Right cardiac atrium (tissue), 5 donors: ENCODE data around the gene WNT9B. TPM values are rescaled to one million over a fixed set of nuclear protein-coding genes. Genes with fewer than 3 reads are reported as not detected.

Source experiments
- ATAC-seq, 2 donors: fragments of 200-7000 bp; cut with Tn5 transposase; one replicate each; pipeline versions ENCODE4 v1.8.0 to v1.9.1; 2020; ENCODE audit warnings: moderate library complexity in 2 of 2, mild to moderate bottlenecking in 1 of 2
- DNase-seq, 3 donors: peaks; one replicate each; pipeline ENCODE4 v3.0.0-alpha.2; 2020
- H3K27ac ChIP-seq: one replicate; pipeline ENCODE4 v1.5.1; 2013; ENCODE audit warnings: mild to moderate bottlenecking, low read length, control low read depth, moderate library complexity
- H3K27me3 ChIP-seq: one replicate; pipeline ENCODE4 v1.6.1; 2013; ENCODE audit not compliant: control insufficient read depth, insufficient read depth
- H3K4me1 ChIP-seq: one replicate; pipeline ENCODE4 v1.6.1; 2013; ENCODE audit warnings: low read length; ENCODE audit not compliant: control insufficient read depth, insufficient read depth
- H3K4me3 ChIP-seq: one replicate; pipeline ENCODE4 v1.5.1; 2013; ENCODE audit warnings: low read length, control low read depth
- H3K9me3 ChIP-seq: one replicate; pipeline ENCODE4 v1.6.1; 2013; ENCODE audit warnings: low read length; ENCODE audit not compliant: control insufficient read depth
- WGBS: extraction: QIAGEN DNeasy Blood & Tissue Kit; methylation state at CpG from one replicate; pipeline ENCODE4 v1.1.7; 2013; 5-methylcytosine and 5-hydroxymethylcytosine counted together
- intact Hi-C, 4 donors: fragments of 100-400 bp; cut with DNase I; formaldehyde crosslinking; loops; one replicate each; pipeline versions ENCODE4 v1.11.0 to v1.14.0; 2022 to 2023
- polyA plus RNA-seq: library from polyadenylated mRNA; stranded (reverse); fragments of 200-250 nt; gene quantifications from one replicate; pipeline ENCODE4 v1.2.3, GENCODE V29; 2013
- total RNA-seq, 4 donors: library from RNA; stranded (reverse); fragmentation: NEBNext Ultra II Directional; extraction: Animal tissue kit (Norgen Biotek cat#: 25700); gene quantifications; one replicate each; pipeline ENCODE4 v1.2.1, GENCODE V29; 2021
- donor health status: healthy with polysubstance abuse.
- donor health status: DM: no; HTN: yes; CAD: no.
- donor health status: DM: no; HTN: no; CAD: no.
- donor health status: DM: no; HTN: yes; CAD: no; lungs with severe emphysema.
- donor health status: DM: yes; HTN: yes; CAD: no.

The WNT9B gene
- total and polyA plus RNA-seq, 5 donors = 0.61 to 20.7 (median 3.2) TPM

DNA sequence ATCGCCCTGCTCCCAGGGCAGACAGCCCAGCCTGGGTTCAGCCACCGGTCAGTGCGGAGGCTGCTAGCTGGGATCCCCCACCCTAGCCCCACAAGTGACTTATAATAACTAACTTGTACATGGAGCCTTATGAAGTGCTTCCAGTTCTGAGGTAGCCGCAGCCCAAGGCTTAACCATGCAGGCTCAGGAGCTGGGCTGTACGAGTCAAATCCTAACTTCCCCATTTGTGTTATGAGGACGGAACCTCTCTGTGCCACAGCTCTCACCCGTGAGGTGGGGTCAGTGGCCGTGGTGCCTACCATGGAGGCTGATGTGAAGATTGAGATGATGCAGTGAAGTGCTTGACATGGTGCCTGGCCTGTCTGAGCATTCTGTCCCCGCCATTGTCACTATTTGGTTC is 43.8 kb downstream of the WNT9B start:
- no peak overlapping the region for H3K27ac ChIP-seq
- ATAC-seq (no peak), DNase-seq (peak in 1 of 3 donors; percentile 56)
- 68% methylated on average over 9 of the region's 9 CpGs for WGBS
- no peaks in the 10 kb centered on the region for H3K4me1 ChIP-seq
- no peaks in the 10 kb centered on the region for H3K27me3 ChIP-seq
- H3K9me3 ChIP-seq = no peaks in the 10 kb centered on the region
- H3K4me3 ChIP-seq = no peak overlapping the region
- intact Hi-C loops = no loop called here

DNA sequence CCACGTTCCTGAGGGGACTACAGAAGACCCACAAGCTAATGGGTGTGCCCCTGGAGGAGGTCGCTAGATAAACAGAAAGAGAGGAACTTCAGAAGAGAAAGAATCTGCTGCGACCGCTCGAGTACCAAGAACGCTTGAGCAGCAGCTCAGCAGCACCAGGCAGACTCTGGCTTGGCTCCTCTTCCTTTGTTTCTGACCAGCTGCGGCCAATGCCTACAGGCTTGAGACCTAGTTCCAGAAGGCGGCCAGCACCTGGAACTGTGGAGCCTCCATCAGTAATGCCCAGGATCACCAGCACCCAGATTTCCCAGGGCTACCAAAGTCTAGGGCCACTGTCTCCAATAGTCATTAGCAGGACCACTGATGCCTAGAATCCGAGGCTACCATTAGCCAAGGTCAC is 45.6 kb downstream of the WNT9B start:
- ATAC-seq (no peak), DNase-seq (no peak)
- intact Hi-C loops = no loop called here
- no peak overlapping the region for H3K4me3 ChIP-seq
- no peaks in the 10 kb centered on the region for H3K9me3 ChIP-seq
- no peaks in the 10 kb centered on the region for H3K27me3 ChIP-seq
- 86% methylated on average over 9 of the region's 9 CpGs for WGBS
- no peak overlapping the region for H3K27ac ChIP-seq
- H3K4me1 ChIP-seq = no peaks in the 10 kb centered on the region

DNA sequence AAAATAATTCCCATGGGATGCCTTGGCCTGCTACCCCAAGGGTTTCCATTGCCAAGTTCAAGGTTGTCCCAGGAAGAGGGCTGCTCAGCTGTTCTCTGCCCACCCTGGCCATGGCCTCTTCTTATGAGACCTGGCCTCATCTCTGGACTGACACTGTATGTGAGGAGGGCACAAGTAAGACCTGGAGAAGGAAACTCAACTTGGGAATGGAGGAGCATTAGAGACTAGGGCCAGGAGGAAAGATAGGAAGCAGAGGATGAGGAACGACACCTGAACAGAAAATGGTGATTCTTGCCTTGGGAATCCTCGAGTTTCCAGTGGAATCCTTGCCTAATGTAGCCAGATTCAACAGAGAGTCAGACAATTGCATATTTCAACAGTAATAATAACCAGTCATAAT is 47.0 kb downstream of the WNT9B start:
- ATAC-seq = no peak

DNA sequence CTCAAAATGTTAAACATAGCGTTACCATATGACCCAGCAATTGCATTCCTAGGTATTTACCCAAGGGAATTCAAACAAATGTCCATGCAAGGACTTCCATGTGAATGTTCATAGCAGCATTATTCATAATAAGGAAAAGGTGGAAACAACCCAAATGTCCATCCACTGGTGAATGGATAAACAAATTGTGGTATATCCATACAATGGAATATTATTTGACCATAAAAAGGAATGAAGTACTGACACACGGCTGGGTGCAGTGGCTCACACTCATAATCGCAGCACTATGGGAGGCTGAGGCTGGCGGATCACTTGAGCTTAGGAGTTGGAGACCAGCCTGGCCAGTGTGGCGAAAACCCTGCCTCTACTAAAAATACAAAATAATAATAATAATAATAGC is 47.5 kb downstream of the WNT9B start:
- H3K27me3 ChIP-seq = no peaks in the 10 kb centered on the region
- DNase-seq (no peak), ATAC-seq (no peak)
- H3K4me3 ChIP-seq = no peak overlapping the region
- WGBS = 95% methylated on average over 5 of the region's 5 CpGs
- H3K9me3 ChIP-seq = no peaks in the 10 kb centered on the region
- no peak overlapping the region for H3K27ac ChIP-seq
- no peaks in the 10 kb centered on the region for H3K4me1 ChIP-seq
- intact Hi-C loops = no loop called here

More for the DNA sequence above, 47.0 kb downstream of the WNT9B start:
- WGBS = 69% methylated on average over 2 of the region's 2 CpGs
- intact Hi-C loops = no loop called here
- no peaks in the 10 kb centered on the region for H3K4me1 ChIP-seq
- no peak overlapping the region for H3K4me3 ChIP-seq
- no peaks in the 10 kb centered on the region for H3K27me3 ChIP-seq
- no peaks in the 10 kb centered on the region for H3K9me3 ChIP-seq
- DNase-seq = no peak
- H3K27ac ChIP-seq = no peak overlapping the region

DNA sequence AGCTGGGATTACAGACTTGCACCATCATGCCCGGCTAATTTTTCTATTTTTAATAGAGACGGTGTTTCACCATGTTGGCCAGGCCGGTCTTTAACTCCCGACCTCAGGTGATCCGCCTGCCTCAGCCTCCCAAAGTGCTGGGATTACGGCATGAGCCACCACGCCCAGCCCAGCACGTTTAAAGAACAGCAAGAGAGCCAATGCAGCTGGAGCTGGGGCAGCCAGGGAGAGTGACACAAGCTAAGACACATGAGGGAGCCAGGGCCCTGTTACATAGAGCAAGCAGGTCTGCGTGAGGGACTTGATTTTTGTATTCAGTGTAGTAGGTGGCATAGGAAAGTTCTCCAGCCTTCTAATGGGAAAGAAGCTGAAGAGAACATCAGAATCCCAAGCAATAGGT is 49.9 kb downstream of the WNT9B start:
- Histone ChIP-seq H3K9me3 (no peaks in the 10 kb centered on the region), H3K4me3 (no peak overlapping the region), H3K27me3 (no peaks in the 10 kb centered on the region), H3K27ac (no peak overlapping the region), H3K4me1 (no peaks in the 10 kb centered on the region)
- intact Hi-C loops = no loop called here
- ATAC-seq (no peak), DNase-seq (no peak)
- 81% methylated on average over 9 of the region's 9 CpGs for WGBS

DNA sequence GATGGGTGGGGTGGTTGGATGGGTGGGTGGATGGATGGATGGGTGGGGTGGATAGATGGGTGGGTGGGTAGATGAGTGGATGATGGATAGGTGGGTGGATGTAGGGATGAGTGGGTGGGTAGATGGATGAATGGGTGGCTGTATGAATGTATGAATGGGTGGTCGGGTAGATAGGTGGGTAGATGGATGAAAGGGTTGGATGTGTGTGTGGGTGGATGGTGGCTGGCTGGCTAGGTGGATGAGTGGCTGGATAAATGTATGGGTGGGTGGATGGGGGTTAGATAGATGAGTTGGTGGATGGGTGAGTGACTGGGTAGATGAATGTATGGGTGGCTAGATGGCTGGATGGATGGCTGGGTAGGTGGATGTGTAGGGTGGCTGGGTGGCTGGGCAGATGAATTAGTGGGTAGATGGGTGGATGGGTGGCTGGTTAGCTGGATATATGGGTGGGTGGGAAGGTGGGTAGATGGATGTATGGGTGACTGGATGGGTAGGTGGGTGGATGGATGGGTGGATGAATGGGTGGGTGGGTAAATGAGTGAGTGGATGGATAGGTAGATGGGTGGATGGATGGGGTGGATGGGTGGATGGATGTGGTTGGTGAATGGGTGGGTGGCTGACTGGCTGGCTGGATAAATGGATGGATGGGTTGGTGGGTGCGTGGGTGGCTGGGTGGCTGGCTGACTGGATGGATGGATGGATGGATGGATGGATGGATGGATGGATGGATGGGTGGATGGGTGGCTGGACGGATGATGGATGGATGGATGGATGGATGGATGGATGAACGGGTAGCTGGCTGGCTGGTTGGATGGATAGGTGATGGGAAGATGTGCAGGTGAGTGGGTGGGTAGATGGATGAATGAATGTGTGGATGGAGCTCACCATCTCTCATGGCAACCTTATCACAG is 52.6 kb downstream of the WNT9B start:
- H3K27me3 ChIP-seq = no peaks in the 10 kb centered on the region
- no peak overlapping the region for H3K4me3 ChIP-seq
- H3K4me1 ChIP-seq = no peaks in the 10 kb centered on the region
- H3K27ac ChIP-seq = no peak overlapping the region
- intact Hi-C loops = no loop called here
- DNase-seq (no peak), ATAC-seq (no peak)
- WGBS = 95% methylated on average over 4 of the region's 4 CpGs
- H3K9me3 ChIP-seq = no peaks in the 10 kb centered on the region

DNA sequence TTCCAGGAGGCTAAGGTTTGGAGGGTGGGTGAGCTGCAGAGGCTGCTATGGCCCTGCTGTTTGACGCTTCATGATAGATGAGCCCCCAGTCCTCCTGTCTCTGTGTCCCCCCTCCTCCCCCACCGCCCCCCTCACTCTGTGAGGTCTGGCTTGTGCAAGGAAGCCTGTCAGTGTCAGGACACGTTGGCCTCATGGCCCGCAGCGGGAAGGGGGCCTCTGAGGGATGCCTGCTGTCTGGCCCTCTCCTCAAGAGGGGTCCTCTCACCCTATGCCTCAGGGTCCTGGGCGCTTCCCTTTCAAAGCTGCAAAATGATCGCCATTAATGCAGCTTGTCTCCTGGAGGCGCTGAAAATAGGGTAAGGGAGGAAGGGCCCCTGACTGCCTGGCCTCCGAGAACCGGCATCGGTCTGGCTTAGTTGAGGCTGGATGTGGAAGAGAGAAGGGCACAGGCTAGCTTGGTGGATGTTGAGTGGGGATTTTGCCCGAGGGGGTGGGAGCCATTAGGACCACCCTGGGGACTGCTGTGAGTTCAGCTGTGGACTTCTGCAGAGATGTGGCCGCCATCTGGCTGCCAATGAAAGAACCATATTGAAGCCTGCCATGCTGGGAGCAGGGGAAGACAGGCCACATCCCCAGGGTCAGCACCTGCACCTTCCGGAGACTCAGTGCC is 56.8 kb downstream of the WNT9B start:
- H3K4me3 ChIP-seq = no peak overlapping the region
- H3K9me3 ChIP-seq = no peaks in the 10 kb centered on the region
- intact Hi-C loops = no loop called here
- H3K4me1 ChIP-seq = no peaks in the 10 kb centered on the region
- ATAC-seq (no peak), DNase-seq (no peak)
- 51% methylated on average over 14 of the region's 14 CpGs for WGBS
- H3K27me3 ChIP-seq = no peaks in the 10 kb centered on the region
- no peak overlapping the region for H3K27ac ChIP-seq

DNA sequence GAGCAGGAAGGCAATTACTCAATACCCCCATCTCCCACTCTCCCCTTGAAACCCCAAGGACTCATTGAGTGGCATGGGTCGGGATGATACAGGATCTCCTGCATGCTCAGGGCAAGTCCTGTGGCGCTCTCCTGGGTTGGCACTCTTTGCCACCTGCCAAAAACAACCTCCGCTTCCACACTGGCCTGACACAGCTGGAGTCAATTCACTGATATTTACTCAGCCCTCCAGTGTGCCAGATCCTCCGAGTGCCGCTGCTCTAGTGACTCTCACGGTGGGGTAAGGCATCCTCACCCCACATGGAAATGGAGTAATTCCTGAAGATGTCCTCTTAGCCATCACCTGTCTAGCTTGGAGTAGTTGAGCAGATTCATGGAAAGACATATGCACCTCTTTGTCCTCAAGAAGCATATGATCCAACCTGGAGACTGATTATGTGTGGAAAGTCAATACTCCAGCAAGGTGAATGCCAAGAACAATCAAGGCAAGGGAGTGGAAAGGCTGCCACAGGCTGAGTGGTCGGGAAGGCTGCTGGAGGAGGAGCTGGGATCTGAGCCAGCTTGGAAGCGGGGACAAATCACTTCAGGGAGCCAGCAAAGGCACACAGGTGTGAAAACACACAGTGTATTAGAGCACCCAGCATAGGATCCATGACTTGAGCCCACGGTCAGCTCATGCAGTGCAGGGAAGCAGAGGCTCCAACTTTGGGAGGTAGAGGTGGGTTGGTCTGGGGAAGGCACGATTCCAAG is 59.0 kb downstream of the WNT9B start:
- no peak for ATAC-seq

DNA sequence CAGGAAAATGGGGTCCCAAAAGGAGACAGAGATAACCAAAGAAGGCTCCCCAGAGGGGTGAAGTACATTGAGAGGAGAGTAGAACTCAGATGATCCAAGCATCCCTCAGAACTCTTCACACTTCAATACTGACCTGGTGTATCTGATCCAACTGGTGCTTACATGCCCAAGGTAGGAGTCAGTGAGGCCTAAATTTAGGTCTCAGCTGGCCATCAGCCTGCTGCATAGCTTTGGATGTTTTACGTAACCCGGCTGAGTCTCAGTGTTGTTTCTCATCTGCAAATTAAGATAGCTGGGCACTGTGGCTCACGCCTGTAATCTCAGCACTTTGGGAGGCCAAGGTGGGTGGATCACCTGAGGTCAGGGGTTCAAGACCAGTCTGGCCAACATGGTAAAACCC is 59.9 kb downstream of the WNT9B start:
- Histone ChIP-seq H3K27me3 (no peaks in the 10 kb centered on the region), H3K4me1 (no peaks in the 10 kb centered on the region), H3K9me3 (no peaks in the 10 kb centered on the region), H3K27ac (no peak overlapping the region), H3K4me3 (no peak overlapping the region)
- peak in 1 of 2 donors; percentile 28 for ATAC-seq
- intact Hi-C loops = no loop called here
- 50% methylated on average over 3 of the region's 3 CpGs for WGBS
- no peak for DNase-seq

More for the DNA sequence above, 59.0 kb downstream of the WNT9B start:
- no peak for DNase-seq
- no peak overlapping the region for H3K4me3 ChIP-seq
- WGBS = 76% methylated on average over 10 of the region's 10 CpGs
- H3K4me1 ChIP-seq = no peaks in the 10 kb centered on the region
- H3K27ac ChIP-seq = no peak overlapping the region
- H3K27me3 ChIP-seq = no peaks in the 10 kb centered on the region
- H3K9me3 ChIP-seq = no peaks in the 10 kb centered on the region
- intact Hi-C loops = no loop called here

DNA sequence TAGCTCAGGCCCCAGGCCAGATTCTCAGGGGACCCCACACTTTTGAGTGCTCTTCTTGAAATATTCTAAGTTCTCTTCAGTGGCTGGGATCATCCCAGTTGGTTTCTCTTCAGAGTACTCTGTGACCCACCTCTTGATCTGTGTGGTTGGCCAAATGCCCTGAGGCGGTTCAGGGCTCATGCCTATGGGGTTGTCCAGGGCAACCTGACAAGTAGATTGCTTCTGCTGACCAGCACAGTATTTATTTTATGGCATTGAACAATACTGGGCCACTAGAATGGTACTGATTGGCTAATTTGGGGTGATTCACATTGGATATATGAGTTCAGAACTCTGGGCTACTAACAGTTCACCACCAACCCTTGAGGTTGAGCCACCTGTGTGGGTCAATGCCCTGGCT is 64.2 kb downstream of the WNT9B start:
- Histone ChIP-seq H3K4me1 (no peaks in the 10 kb centered on the region), H3K27me3 (no peaks in the 10 kb centered on the region), H3K9me3 (no peaks in the 10 kb centered on the region), H3K4me3 (no peak overlapping the region), H3K27ac (no peak overlapping the region)
- 48% methylated on average over 1 of the region's 1 CpG for WGBS
- ATAC-seq = no peak
- no peak for DNase-seq
- intact Hi-C loops = loop anchor here in 2 of 4 donors (5.0 kb wide), 2 partner anchors 48 to 63 kb away; partner anchors contain the start of gene WNT9B (in 1 of the 2)

DNA sequence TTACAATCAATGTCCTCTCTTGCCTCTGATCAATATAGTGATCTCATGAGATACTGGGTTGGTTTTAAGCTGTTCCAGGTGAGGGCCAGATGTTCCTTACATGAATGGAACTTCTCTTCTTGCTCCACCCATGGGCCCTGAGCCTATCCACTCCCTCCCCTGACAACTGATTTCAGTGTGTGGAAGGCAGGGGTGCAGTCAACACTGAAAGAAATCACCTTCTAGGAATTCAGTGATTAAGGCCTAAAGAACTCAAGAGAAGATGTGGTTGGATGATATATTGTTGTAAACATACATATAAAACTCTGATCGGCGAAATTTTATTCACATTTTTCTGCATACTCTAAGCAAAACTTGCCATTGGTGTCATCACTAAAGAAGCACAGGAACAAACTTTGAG is 64.8 kb downstream of the WNT9B start:
- no peak overlapping the region for H3K4me3 ChIP-seq
- no peaks in the 10 kb centered on the region for H3K9me3 ChIP-seq
- intact Hi-C loops = loop anchor here in 2 of 4 donors (5.0 kb wide), 2 partner anchors 49 to 64 kb away; partner anchors contain the start of gene WNT9B (in 1 of the 2)
- no peak for DNase-seq
- ATAC-seq = no peak
- H3K27me3 ChIP-seq = no peaks in the 10 kb centered on the region
- 85% methylated on average over 2 of the region's 2 CpGs for whole genome bisulfite sequencing
- no peak overlapping the region for H3K27ac ChIP-seq
- H3K4me1 ChIP-seq = no peaks in the 10 kb centered on the region
